ENCODE data around the gene PTPRT. TPM values are rescaled to one million over a fixed set of nuclear protein-coding genes. Genes with fewer than 3 reads are reported as not detected.
"Not testable (repeated sequence)": the region's sequence is repeated elsewhere in the genome, so short reads cannot be mapped to it uniquely, and the experiment has no call there.

PTPRT gene
- total and polyA plus RNA-seq, 2 experiments from 2014 or later: not detected

GRCh38 chr20:42206557-42206956, 983.1 kb downstream of the PTPRT start:
- ATAC-seq; H4K20me1 ChIP-seq (replicated peaks; ENCODE audit: insufficient read depth); H3K27me3 Mint-ChIP-seq (ENCODE audit: insufficient read depth, low read depth, poor library complexity); H3K4me1 ChIP-seq (ENCODE audit: insufficient read depth); H3K27ac ChIP-seq (ENCODE audit: low read depth); H2AFZ ChIP-seq; DNase-seq (ENCODE audit: low spot score); H3K27ac Mint-ChIP-seq; H3K9me2 ChIP-seq (ENCODE audit: insufficient read depth); H3K4me1 Mint-ChIP-seq; H3K4me2 ChIP-seq; H3K79me2 ChIP-seq (replicated peaks; ENCODE audit: insufficient read depth); H3K4me3 ChIP-seq; H3K36me3 ChIP-seq (ENCODE audit: insufficient read depth); H3K4me3 Mint-ChIP-seq; H3F3A ChIP-seq (replicated peaks; ENCODE audit: low read depth); H3K27me3 ChIP-seq (ENCODE audit: insufficient read depth): not testable (repeated sequence)
- Mint-ChIP-seq H3K9me3 (peaks cover 54% of the 10 kb centered on the region), H3K36me3 (ENCODE audit: low read depth) (peaks cover 30% of the 10 kb centered on the region; the same call in 2 of the 3 replicates)

- Histone ChIP-seq H2AFZ (no peak overlapping the region), H3K27me3 (ENCODE audit: insufficient read depth) (no peaks in the 10 kb centered on the region), H3K79me2 (replicated peaks; ENCODE audit: insufficient read depth) (no peaks in the 10 kb centered on the region), H3K4me1 (ENCODE audit: insufficient read depth) (no peaks in the 10 kb centered on the region), H3K36me3 (ENCODE audit: insufficient read depth) (peaks cover 17% of the 10 kb centered on the region), H3K27ac (ENCODE audit: low read depth) (no peak overlapping the region), H4K20me1 (replicated peaks; ENCODE audit: insufficient read depth) (no peaks in the 10 kb centered on the region), H3K4me3 (no peak overlapping the region), H3K9me2 (ENCODE audit: insufficient read depth) (no peaks in the 10 kb centered on the region), H3K4me2 (no peak overlapping the region), H3F3A (replicated peaks; ENCODE audit: low read depth) (no peaks in the 10 kb centered on the region)
- Mint-ChIP-seq H3K27ac (no peak overlapping the region), H3K36me3 (ENCODE audit: low read depth) (peaks cover 38% of the 10 kb centered on the region; the same call in 2 of the 3 replicates), H3K27me3 (ENCODE audit: insufficient read depth, low read depth, poor library complexity) (peaks cover 6% of the 10 kb centered on the region), H3K4me1 (no peaks in the 10 kb centered on the region), H3K4me3 (no peak overlapping the region), H3K9me3 (peaks cover 78% of the 10 kb centered on the region)
- no peak for DNase-seq (ENCODE audit: low spot score)
- ATAC-seq: no peak
- TF ChIP-seq ZNF114 (CRISPR knock-in tag; IDR thresholded peaks at IDR 0.05) (no peak), ZNF331 (CRISPR knock-in tag; IDR thresholded peaks at IDR 0.05; ENCODE audit: low read depth) (no peak), REST (IDR thresholded peaks at IDR 0.05; ENCODE audit: unreplicated experiment) (no peak), POLR2AphosphoS5 (IDR thresholded peaks at IDR 0.05; ENCODE audit: low read depth) (no peak), JUNB (IDR thresholded peaks at IDR 0.05; ENCODE audit: unreplicated experiment) (no peak), ETS1 (IDR thresholded peaks at IDR 0.05) (no peak), STAT1 (IDR thresholded peaks at IDR 0.05; ENCODE audit: unreplicated experiment) (no peak), EZH2phosphoT487 (IDR thresholded peaks at IDR 0.05; ENCODE audit: unreplicated experiment) (no peak), ZNF462 (CRISPR knock-in tag; IDR thresholded peaks at IDR 0.05) (no peak)
Measured at GRCh38 chr20:42204109-42204660, 985.5 kb downstream of the PTPRT start.
